SK-N-SH (cell line): ENCODE data around the gene KRT78. TPM values are rescaled to one million over a fixed set of nuclear protein-coding genes. Genes with fewer than 3 reads are reported as not detected.

ENCODE experiments used
- CTCF ChIA-PET: fragments of 300-600, 350-600 bp; formaldehyde crosslinking; extraction: SDS; loops from one replicate; lab custom pipeline; 2021; lab: Yijun Ruan, JAX
- POLR2A ChIA-PET: fragments of 350-600 bp; sonication (Branson Sonifier 250); formaldehyde crosslinking; extraction: SDS; loops from one replicate; lab custom pipeline; 2020; ENCODE audit warnings: antibody characterized with exemption, inconsistent platforms; lab: Yijun Ruan, JAX
- DNase-seq: peaks from one replicate; pipeline ENCODE4 v3.0.0; 2012
- H2AFZ ChIP-seq: fragments of 200-600 bp; sonication (generic); 2 replicates; pipeline ENCODE4 v1.8.1; 2016; ENCODE audit warnings: antibody characterized with exemption, mild to moderate bottlenecking, low read depth
- H3F3A ChIP-seq: fragments of 200-600 bp; sonication (generic); replicated peaks from 2 replicates; pipeline ENCODE3; 2016; ENCODE audit warnings: antibody characterized with exemption, mild to moderate bottlenecking; ENCODE audit not compliant: insufficient read depth
- H3K27ac ChIP-seq, 2 experiments: fragments of 200-500 bp in 1 of 2; fragments of 200-600 bp in 1 of 2; sonication (Bioruptor generic) in 1 of 2; sonication (generic), shearing (Covaris generic) in 1 of 2; 2 replicates each; pipeline versions ENCODE4 v1.5.1 to v1.6.1; 2014 to 2016; ENCODE audit warnings: low read depth in 2 of 2, inconsistent platforms in 1 of 2, low read length in 1 of 2, mild to moderate bottlenecking in 1 of 2, mixed read lengths in 1 of 2
- H3K27me3 ChIP-seq: fragments of 200-600 bp; sonication (generic), shearing (Covaris generic); 2 replicates; pipeline ENCODE4 v1.6.1; 2016; ENCODE audit warnings: mixed run types; ENCODE audit not compliant: insufficient read depth
- H3K36me3 ChIP-seq, 2 experiments: fragments of 200-500 bp in 1 of 2; fragments of 200-600 bp in 1 of 2; sonication (Bioruptor generic) in 1 of 2; sonication (generic) in 1 of 2; replicated peaks in 1 of 2; 2 replicates each; pipeline versions ENCODE3 to v1.5.1; 2014 to 2016; ENCODE audit warnings: low read length in 1 of 2, mild to moderate bottlenecking in 1 of 2; ENCODE audit not compliant: insufficient read depth in 2 of 2, control insufficient read depth in 1 of 2
- H3K4me1 ChIP-seq, 2 experiments: fragments of 200-500 bp in 1 of 2; fragments of 200-600 bp in 1 of 2; sonication (Bioruptor generic) in 1 of 2; sonication (generic), shearing (Covaris generic) in 1 of 2; 2 replicates each; pipeline versions ENCODE4 v1.5.1 to v1.6.1; 2014 to 2016; ENCODE audit warnings: low read depth in 1 of 2, low read length in 1 of 2, mixed run types in 1 of 2; ENCODE audit not compliant: insufficient read depth in 2 of 2, control insufficient read depth in 1 of 2
- H3K4me2 ChIP-seq: fragments of 200-600 bp; sonication (generic), shearing (Covaris generic); 2 replicates; pipeline ENCODE4 v1.6.1; 2017; ENCODE audit warnings: mixed run types
- H3K4me3 ChIP-seq, 2 experiments: fragments of 200-500 bp in 1 of 2; fragments of 200-600 bp in 1 of 2; sonication (Bioruptor generic) in 1 of 2; sonication (generic), shearing (Covaris generic) in 1 of 2; 2 replicates each; pipeline versions ENCODE4 v1.5.1 to v1.8.1; 2014 to 2016; ENCODE audit warnings: low read depth in 2 of 2, inconsistent platforms in 1 of 2, low read length in 1 of 2, mild to moderate bottlenecking in 1 of 2, mixed read lengths in 1 of 2, moderate library complexity in 1 of 2
- H3K79me2 ChIP-seq: fragments of 200-600 bp; sonication (generic); 2 replicates; pipeline ENCODE4 v1.8.1; 2017; ENCODE audit warnings: mild to moderate bottlenecking; ENCODE audit not compliant: insufficient read depth
- H3K9ac ChIP-seq: fragments of 200-600 bp; sonication (generic); 2 replicates; pipeline ENCODE4 v1.6.1; 2017; ENCODE audit warnings: mixed run types
- H3K9me2 ChIP-seq: fragments of 200-600 bp; sonication (generic); 2 replicates; pipeline ENCODE4 v1.6.1; 2017; ENCODE audit warnings: mixed run types
- H3K9me3 ChIP-seq: fragments of 200-600 bp; sonication (generic); 2 replicates; pipeline ENCODE4 v1.6.1; 2017; ENCODE audit warnings: mixed run types, mild to moderate bottlenecking, moderate library complexity
- H4K20me1 ChIP-seq: fragments of 200-600 bp; sonication (generic); 2 replicates; pipeline ENCODE4 v1.6.1; 2017; ENCODE audit warnings: mild to moderate bottlenecking, mixed run types; ENCODE audit not compliant: insufficient read depth
- CTCF ChIP-seq: fragments of 200-600 bp; sonication (generic); IDR thresholded peaks from 2 replicates; pipeline ENCODE4 v1.6.1; 2017; ENCODE audit warnings: antibody characterized with exemption, mild to moderate bottlenecking, moderate library complexity
- EP300 ChIP-seq, 2 experiments: IDR thresholded peaks; 2 replicates each; pipeline versions ENCODE4 v1.4.0 to v1.6.1; 2012; ENCODE audit warnings: borderline replicate concordance in 1 of 2, low read depth in 1 of 2, low read length in 1 of 2
- NFIC ChIP-seq: IDR thresholded peaks from 2 replicates; pipeline ENCODE4 v1.4.0; 2012; ENCODE audit warnings: borderline replicate concordance
- PBX3 ChIP-seq: IDR thresholded peaks from 2 replicates; pipeline ENCODE4; 2012
- RAD21 ChIP-seq: IDR thresholded peaks from 2 replicates; pipeline ENCODE4 v1.6.1; 2012; ENCODE audit warnings: mild to moderate bottlenecking, low read length
- SMC3 ChIP-seq: IDR thresholded peaks from 2 replicates; pipeline ENCODE4 v1.6.1; 2012; ENCODE audit warnings: low read depth, low read length, improper control_type of control experiment
- WGBS: methylation state at CpG from one replicate; pipeline ENCODE4 v1.1.6; 2017; ENCODE audit warnings: low lambda C conversion rate; 5-methylcytosine and 5-hydroxymethylcytosine counted together
- polyA plus RNA-seq, 3 experiments: library from polyadenylated mRNA; depleted of rRNA; stranded (reverse); fragments of >200 nt; gene quantifications; 2 replicates each; pipeline ENCODE4 v1.2.3, GENCODE V29; 2012

Gene KRT78
- polyA plus RNA-seq, 1 of the 3 experiments (the other 2 are of a cell fraction) = not detected

- TF ChIP-seq PBX3 (no peak), RAD21 (peak; percentile 69), CTCF (peak; percentile 78), SMC3 (peak; percentile 60)
- Histone ChIP-seq H3K9ac (no peak overlapping the region), H4K20me1 (no peaks in the 10 kb centered on the region), H3F3A (peaks cover 3% of the 10 kb centered on the region), H2AFZ (no peak overlapping the region), H3K9me2 (no peaks in the 10 kb centered on the region), H3K4me3 (peak overlapping the region in 1 of 2 experiments; percentile 17; a peak in 1 of 4 replicates), H3K27me3 (peaks cover 12% of the 10 kb centered on the region; the same call in 1 of the 2 replicates), H3K27ac (no peak overlapping the region), H3K36me3 (no peaks in the 10 kb centered on the region), H3K9me3 (no peaks in the 10 kb centered on the region), H3K4me1 (no peaks in the 10 kb centered on the region; a peak in 1 of 4 replicates), H3K4me2 (no peak overlapping the region), H3K79me2 (no peaks in the 10 kb centered on the region)
- WGBS = 72% methylated on average over 7 of the region's 10 CpGs
- CTCF ChIA-PET = interaction anchor here (0.6 to 4.1 kb wide), 45 partner anchors 9 to 711 kb away, joined by 3 to 28 read pairs (median 3); partner anchors contain the start of genes KRT73, KRT74 and KRT79
- DNase-seq = peak; percentile 87
- POLR2A ChIA-PET = no interaction called here
Observed at GRCh38 chr12:52865090-52865944, 16.5 kb upstream of the KRT78 start.

GRCh38 chr12:52862023-52862422 lies 13.2 kb upstream of the KRT78 start:
- POLR2A ChIA-PET = no interaction called here
- H2AFZ ChIP-seq = no peak overlapping the region
- H3K27me3 ChIP-seq = peaks cover 24% of the 10 kb centered on the region; the same call in 1 of the 2 replicates
- WGBS = 40% methylated on average over 2 of the region's 2 CpGs
- H3K4me3 ChIP-seq = no peak overlapping the region
- H3K79me2 ChIP-seq = no peaks in the 10 kb centered on the region
- H3K9ac ChIP-seq = no peak overlapping the region
- H3F3A ChIP-seq = peaks cover 3% of the 10 kb centered on the region
- no peaks in the 10 kb centered on the region for H3K9me3 ChIP-seq
- no peak for DNase-seq
- no peaks in the 10 kb centered on the region for H4K20me1 ChIP-seq
- no peak overlapping the region for H3K27ac ChIP-seq
- H3K4me1 ChIP-seq = no peaks in the 10 kb centered on the region
- no peaks in the 10 kb centered on the region for H3K36me3 ChIP-seq
- no peak overlapping the region for H3K4me2 ChIP-seq
- CTCF ChIA-PET = interaction anchor here (1.3 kb wide), 1 partner anchor 18 kb away, joined by 6 read pairs; no protein-coding TSS in a partner anchor
- no peaks in the 10 kb centered on the region for H3K9me2 ChIP-seq
- TF ChIP-seq EP300 (IDR thresholded peaks at IDR 0.05; ENCODE audit: borderline replicate concordance in 1 of 2, low read depth in 1 of 2, low read length in 1 of 2) (no peak), NFIC (no peak)
